Colonic mucosa (tissue), 4 donors: ENCODE measurements around the gene DGKD. TPM values are rescaled to one million over a fixed set of nuclear protein-coding genes. Genes with fewer than 3 reads are reported as not detected.

ENCODE experiments used
- DNase-seq: peaks from one replicate; pipeline ENCODE4 v3.0.0-alpha.2; 2020
- H3K27ac ChIP-seq: fragments of 200-600 bp; one replicate; pipeline ENCODE4 v1.8.0; 2021
- H3K27me3 ChIP-seq: fragments of 200-600 bp; one replicate; pipeline ENCODE4 v1.8.0; 2021
- H3K36me3 ChIP-seq: fragments of 200-600 bp; one replicate; pipeline ENCODE4 v1.8.0; 2021
- H3K4me1 ChIP-seq: fragments of 200-600 bp; one replicate; pipeline ENCODE4 v1.8.0; 2021; ENCODE audit warnings: mild to moderate bottlenecking
- H3K4me3 ChIP-seq: fragments of 200-600 bp; one replicate; pipeline ENCODE4 v1.8.0; 2021
- H3K9ac ChIP-seq, 2 donors: one replicate each; pipeline ENCODE4 v1.7.0; 2013; ENCODE audit warnings: control low read depth in 2 of 2, low read depth in 2 of 2, low read length in 2 of 2
- H3K9me3 ChIP-seq: fragments of 200-600 bp; one replicate; pipeline ENCODE4 v1.8.0; 2021
- intact Hi-C: fragments of 100-400 bp; cut with DNase I; formaldehyde crosslinking; loops from one replicate; pipeline ENCODE4 v1.14.1; 2022
- total RNA-seq, 2 donors: library from RNA; stranded (reverse); fragmentation: NEBNext Ultra II Directional in 1 of 2; extraction: Animal tissue kit (Norgen Biotek cat#: 25700) in 1 of 2; gene quantifications; one replicate each; pipeline ENCODE4 v1.2.1, GENCODE V29; 2021
- TF ChIP-seq, protein P1 (sequence below): fragments of 200-600 bp; IDR thresholded peaks from one replicate; pipeline ENCODE4 v1.8.0; 2022; ENCODE audit warnings: antibody characterized with exemption, mild to moderate bottlenecking
- donor health status: healthy.
- donor health status: DM: no; HTN: no; CAD: no.
- donor health status: DM: no; HTN: no; CAD: no.

Gene DGKD
- total RNA-seq, 2 donors from 2014 or later = 64.4 to 94.6 TPM

DNA sequence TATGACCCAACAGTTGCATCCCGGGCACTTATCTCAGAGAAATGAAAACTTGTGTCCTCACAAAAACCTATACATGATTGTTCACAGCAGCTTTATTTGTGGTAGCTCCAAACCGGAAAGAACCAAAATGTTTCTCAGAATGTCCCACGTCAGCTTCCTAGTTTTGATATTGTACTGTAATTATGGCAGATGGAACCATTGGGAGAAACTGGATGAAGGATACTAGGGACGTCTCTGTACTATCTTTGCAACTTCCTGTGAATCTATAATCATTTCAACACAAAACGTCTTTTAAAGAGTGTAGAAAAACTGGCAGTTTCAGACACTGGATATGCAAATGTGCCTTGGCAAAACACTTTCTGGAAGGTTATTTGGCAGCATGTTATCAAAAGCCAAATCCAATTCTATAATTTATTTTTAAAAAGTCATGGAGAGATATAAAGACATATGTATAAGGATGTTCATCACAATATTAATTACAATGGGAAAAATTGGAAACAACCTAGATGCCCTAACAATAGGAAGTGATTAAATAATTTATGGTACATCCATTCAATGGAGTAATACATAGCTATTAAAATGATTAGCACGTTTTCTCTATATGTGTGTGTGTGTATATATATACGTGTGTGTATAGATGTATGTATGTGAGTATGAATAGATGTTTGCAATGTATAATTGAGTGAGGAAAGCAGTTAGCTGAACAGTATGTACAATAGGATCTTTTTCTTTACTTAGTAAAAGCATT is 36.9 kb upstream of the DGKD start:
- Histone ChIP-seq H3K4me1 (no peaks in the 10 kb centered on the region), H3K4me3 (no peak overlapping the region), H3K27ac (no peak overlapping the region), H3K9me3 (no peaks in the 10 kb centered on the region), H3K36me3 (no peaks in the 10 kb centered on the region), H3K9ac (no peak overlapping the region), H3K27me3 (no peaks in the 10 kb centered on the region)
- intact Hi-C loops = no loop called here
- TF ChIP-seq, protein P1, sequence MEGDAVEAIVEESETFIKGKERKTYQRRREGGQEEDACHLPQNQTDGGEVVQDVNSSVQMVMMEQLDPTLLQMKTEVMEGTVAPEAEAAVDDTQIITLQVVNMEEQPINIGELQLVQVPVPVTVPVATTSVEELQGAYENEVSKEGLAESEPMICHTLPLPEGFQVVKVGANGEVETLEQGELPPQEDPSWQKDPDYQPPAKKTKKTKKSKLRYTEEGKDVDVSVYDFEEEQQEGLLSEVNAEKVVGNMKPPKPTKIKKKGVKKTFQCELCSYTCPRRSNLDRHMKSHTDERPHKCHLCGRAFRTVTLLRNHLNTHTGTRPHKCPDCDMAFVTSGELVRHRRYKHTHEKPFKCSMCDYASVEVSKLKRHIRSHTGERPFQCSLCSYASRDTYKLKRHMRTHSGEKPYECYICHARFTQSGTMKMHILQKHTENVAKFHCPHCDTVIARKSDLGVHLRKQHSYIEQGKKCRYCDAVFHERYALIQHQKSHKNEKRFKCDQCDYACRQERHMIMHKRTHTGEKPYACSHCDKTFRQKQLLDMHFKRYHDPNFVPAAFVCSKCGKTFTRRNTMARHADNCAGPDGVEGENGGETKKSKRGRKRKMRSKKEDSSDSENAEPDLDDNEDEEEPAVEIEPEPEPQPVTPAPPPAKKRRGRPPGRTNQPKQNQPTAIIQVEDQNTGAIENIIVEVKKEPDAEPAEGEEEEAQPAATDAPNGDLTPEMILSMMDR = no peak
- DNase-seq = no peak

DNA sequence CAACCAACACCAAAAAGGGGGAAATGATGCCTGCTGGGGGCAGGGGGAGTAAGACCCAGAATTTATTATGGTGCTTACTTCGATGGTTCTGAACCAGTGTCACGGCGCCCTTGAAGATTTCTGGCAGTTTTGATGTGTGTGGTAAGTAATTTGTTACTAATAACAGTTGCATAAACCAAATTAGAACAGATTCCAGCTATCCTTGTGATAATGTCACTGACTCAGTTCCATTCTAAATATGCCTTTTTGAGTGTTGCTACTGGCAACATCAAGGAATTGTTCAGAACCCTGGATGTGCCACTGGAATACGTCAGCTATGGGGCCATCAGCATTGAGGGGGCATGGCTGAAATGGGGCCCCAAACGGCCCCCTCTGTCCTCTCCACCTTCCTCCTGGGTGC is 35.0 kb upstream of the DGKD start:
- no peaks in the 10 kb centered on the region for H3K4me1 ChIP-seq
- H3K9me3 ChIP-seq = no peaks in the 10 kb centered on the region
- no peak for DNase-seq
- H3K4me3 ChIP-seq = no peak overlapping the region
- intact Hi-C loops = no loop called here
- no peaks in the 10 kb centered on the region for H3K27me3 ChIP-seq
- H3K9ac ChIP-seq = no peak overlapping the region
- H3K27ac ChIP-seq = no peak overlapping the region
- H3K36me3 ChIP-seq = no peaks in the 10 kb centered on the region
- TF ChIP-seq, protein P1 = no peak

DNA sequence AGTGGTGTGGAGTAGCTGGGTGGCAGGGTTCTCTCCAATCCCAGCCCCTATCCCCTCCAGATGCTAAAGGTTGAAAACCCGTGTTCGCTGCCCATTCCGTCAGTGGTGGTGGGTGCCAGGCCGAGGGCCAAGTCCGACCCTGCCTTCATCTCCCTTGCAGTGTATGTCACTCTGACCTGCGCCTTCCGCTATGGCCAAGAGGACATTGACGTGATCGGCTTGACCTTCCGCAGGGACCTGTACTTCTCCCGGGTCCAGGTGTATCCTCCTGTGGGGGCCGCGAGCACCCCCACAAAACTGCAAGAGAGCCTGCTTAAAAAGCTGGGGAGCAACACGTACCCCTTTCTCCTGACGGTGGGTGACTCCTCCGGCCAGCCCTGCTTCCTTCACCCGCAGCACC is 33.8 kb upstream of the DGKD start:
- TF ChIP-seq, protein P1 = no peak
- Histone ChIP-seq H3K9ac (no peak overlapping the region), H3K36me3 (no peaks in the 10 kb centered on the region), H3K9me3 (no peaks in the 10 kb centered on the region), H3K4me1 (no peaks in the 10 kb centered on the region), H3K27me3 (no peaks in the 10 kb centered on the region), H3K27ac (no peak overlapping the region), H3K4me3 (no peak overlapping the region)
- intact Hi-C loops = no loop called here
- DNase-seq = no peak

DNA sequence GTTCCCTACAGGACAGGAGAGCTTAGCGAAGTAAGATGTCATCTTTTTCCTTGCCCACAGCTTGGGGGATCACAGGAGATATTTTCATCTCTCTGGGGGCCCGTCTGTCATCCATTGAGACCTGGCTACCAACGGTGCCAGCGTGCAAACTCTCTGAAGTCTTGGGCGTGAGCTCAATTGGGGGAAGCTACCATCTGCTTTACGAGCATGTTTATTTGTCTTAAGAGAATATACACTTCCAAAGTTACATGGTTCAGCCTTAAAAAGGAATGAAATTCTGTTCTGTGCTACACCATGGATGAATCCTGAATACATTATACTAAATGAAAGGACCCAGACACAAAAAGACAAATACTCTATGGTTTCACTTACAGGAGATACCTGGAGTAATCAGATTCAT is 33.1 kb upstream of the DGKD start:
- H3K9me3 ChIP-seq = no peaks in the 10 kb centered on the region
- intact Hi-C loops = no loop called here
- H3K27me3 ChIP-seq = no peaks in the 10 kb centered on the region
- H3K4me1 ChIP-seq = no peaks in the 10 kb centered on the region
- H3K4me3 ChIP-seq = no peak overlapping the region
- H3K27ac ChIP-seq = no peak overlapping the region
- no peaks in the 10 kb centered on the region for H3K36me3 ChIP-seq
- DNase-seq = no peak
- TF ChIP-seq, protein P1 = no peak
- H3K9ac ChIP-seq = no peak overlapping the region

DNA sequence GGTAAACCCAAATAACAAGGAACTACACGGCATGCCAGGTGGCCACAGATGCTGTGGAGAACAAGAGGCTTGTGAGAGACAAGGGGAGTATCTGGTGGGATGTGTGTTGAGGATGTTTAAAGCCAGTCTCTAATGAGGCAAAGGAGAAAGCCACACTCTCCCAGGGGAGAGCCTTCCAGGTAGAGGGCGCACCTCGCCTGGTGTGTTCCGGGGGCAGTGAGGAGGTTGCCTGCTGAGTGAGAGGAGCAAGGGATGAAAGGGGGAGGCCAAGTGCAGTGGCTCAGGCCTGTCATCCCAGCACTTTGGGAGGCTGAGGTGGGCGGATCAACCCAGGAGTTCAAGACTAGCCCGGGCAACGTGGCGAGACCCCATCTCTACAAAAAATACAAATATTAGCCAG is 30.4 kb upstream of the DGKD start:
- Histone ChIP-seq H3K36me3 (no peaks in the 10 kb centered on the region), H3K9ac (no peak overlapping the region), H3K27me3 (no peaks in the 10 kb centered on the region), H3K27ac (no peak overlapping the region), H3K4me1 (no peaks in the 10 kb centered on the region), H3K9me3 (no peaks in the 10 kb centered on the region), H3K4me3 (no peak overlapping the region)
- TF ChIP-seq, protein P1 = no peak
- intact Hi-C loops = no loop called here
- DNase-seq = no peak
